H9 (cell line): ENCODE data around the gene ZCCHC4. TPM values are rescaled to one million over a fixed set of nuclear protein-coding genes. Genes with fewer than 3 reads are reported as not detected.

Experiments
- DNase-seq: peaks from one replicate; pipeline ENCODE4 v3.0.0-alpha.2; 2017
- H2AFZ ChIP-seq: one replicate; pipeline ENCODE4 v1.6.1; 2013; ENCODE audit warnings: mild to moderate bottlenecking, low read length, control low read depth, moderate library complexity
- H2AK5ac ChIP-seq: 2 replicates; pipeline ENCODE4 v1.6.1; 2013; ENCODE audit warnings: low read length, control low read depth, mixed read lengths; ENCODE audit not compliant: insufficient read length
- H2BK120ac ChIP-seq: one replicate; pipeline ENCODE4 v1.6.1; 2013; ENCODE audit warnings: low read depth, mild to moderate bottlenecking, low read length, control low read depth, inconsistent platforms; ENCODE audit not compliant: poor library complexity, severe bottlenecking
- H2BK12ac ChIP-seq: 2 replicates; pipeline ENCODE4 v1.6.1; 2013; ENCODE audit warnings: low read length, control low read depth, mixed read lengths, low read depth; ENCODE audit not compliant: insufficient read length
- H2BK15ac ChIP-seq: 2 replicates; pipeline ENCODE4 v1.6.1; 2013; ENCODE audit warnings: low read depth, low read length, control low read depth
- H2BK20ac ChIP-seq: one replicate; pipeline ENCODE4 v1.6.1; 2013; ENCODE audit warnings: low read depth, mild to moderate bottlenecking, low read length, control low read depth, inconsistent platforms; ENCODE audit not compliant: poor library complexity, severe bottlenecking
- H2BK5ac ChIP-seq: 2 replicates; pipeline ENCODE4 v1.6.1; 2013; ENCODE audit warnings: low read length, control low read depth, mixed read lengths; ENCODE audit not compliant: insufficient read length
- H3K14ac ChIP-seq: 2 replicates; pipeline ENCODE4 v1.6.1; 2013; ENCODE audit warnings: low read length, control low read depth; ENCODE audit not compliant: insufficient read depth
- H3K18ac ChIP-seq: 2 replicates; pipeline ENCODE4 v1.6.1; 2013; ENCODE audit warnings: low read depth, mild to moderate bottlenecking, mixed read lengths, low read length, control low read depth; ENCODE audit not compliant: insufficient read length
- H3K23ac ChIP-seq: 2 replicates; pipeline ENCODE4 v1.6.1; 2013; ENCODE audit warnings: low read length, control low read depth, mixed read lengths, low read depth; ENCODE audit not compliant: insufficient read length
- H3K23me2 ChIP-seq: 2 replicates; pipeline ENCODE4 v1.6.1; 2013; ENCODE audit warnings: low read depth, mild to moderate bottlenecking, mixed read lengths, low read length, control low read depth; ENCODE audit not compliant: insufficient read length, poor library complexity, severe bottlenecking
- H3K27ac ChIP-seq: 2 replicates; pipeline ENCODE4 v1.5.1; 2013; ENCODE audit warnings: low read length, control low read depth, mixed read lengths, low read depth; ENCODE audit not compliant: insufficient read length
- H3K27me3 ChIP-seq: 2 replicates; pipeline ENCODE4 v1.6.1; 2013; ENCODE audit warnings: low read length, control low read depth, inconsistent platforms; ENCODE audit not compliant: insufficient read depth
- H3K4ac ChIP-seq: 2 replicates; pipeline ENCODE4 v1.6.1; 2013; ENCODE audit warnings: low read depth, mild to moderate bottlenecking, control low read depth, inconsistent platforms, low read length, moderate library complexity
- H3K4me1 ChIP-seq: 2 replicates; pipeline ENCODE4 v1.6.1; 2013; ENCODE audit warnings: low read length, control low read depth, inconsistent platforms; ENCODE audit not compliant: insufficient read depth
- H3K4me2 ChIP-seq: 2 replicates; pipeline ENCODE4 v1.6.1; 2013; ENCODE audit warnings: low read length, control low read depth, mixed read lengths; ENCODE audit not compliant: insufficient read length, insufficient read depth
- H3K56ac ChIP-seq: 2 replicates; pipeline ENCODE4 v1.6.1; 2013; ENCODE audit warnings: low read depth, mild to moderate bottlenecking, mixed read lengths, low read length, control low read depth; ENCODE audit not compliant: insufficient read length
- H3K79me1 ChIP-seq: 2 replicates; pipeline ENCODE4 v1.6.1; 2013; ENCODE audit warnings: low read depth, mild to moderate bottlenecking, moderate library complexity, low read length, control low read depth, inconsistent platforms; ENCODE audit not compliant: insufficient read depth, poor library complexity, severe bottlenecking
- H3K79me2 ChIP-seq: 2 replicates; pipeline ENCODE4 v1.6.1; 2013; ENCODE audit warnings: low read length, control low read depth, inconsistent platforms; ENCODE audit not compliant: insufficient read depth
- H3K9ac ChIP-seq: 2 replicates; pipeline ENCODE4 v1.6.1; 2013; ENCODE audit warnings: low read length, control low read depth, mixed read lengths; ENCODE audit not compliant: insufficient read length; ENCODE audit errors: extremely low read depth
- H3K9me3 ChIP-seq: one replicate; pipeline ENCODE4 v1.6.1; 2013; ENCODE audit warnings: low read depth, low read length, inconsistent platforms; ENCODE audit not compliant: control insufficient read depth
- H3T11ph ChIP-seq: one replicate; pipeline ENCODE4 v1.6.1; 2013; ENCODE audit warnings: mild to moderate bottlenecking, low read length, control low read depth, inconsistent platforms
- H4K20me1 ChIP-seq: one replicate; pipeline ENCODE4 v1.6.1; 2013; ENCODE audit not compliant: control insufficient read depth, insufficient read length, insufficient read depth
- H4K5ac ChIP-seq: 2 replicates; pipeline ENCODE4 v1.6.1; 2013; ENCODE audit warnings: low read depth, mild to moderate bottlenecking, mixed read lengths, low read length, control low read depth; ENCODE audit not compliant: insufficient read length
- H4K8ac ChIP-seq: replicated peaks from 2 replicates; pipeline ENCODE4 v1.6.1; 2013; ENCODE audit warnings: low read length, control low read depth, mixed read lengths, low read depth; ENCODE audit not compliant: insufficient read length
- H4K91ac ChIP-seq: 2 replicates; pipeline ENCODE4 v1.6.1; 2013; ENCODE audit warnings: low read depth, mild to moderate bottlenecking, moderate library complexity, mixed read lengths, low read length, control low read depth; ENCODE audit not compliant: insufficient read length
- H3K27ac Mint-ChIP-seq, 3 experiments: 2 replicates in 2 of 3; 3 replicates in 1 of 3; pipeline ENCODE4 v1.8.0; 2020 to 2021; ENCODE audit warnings: mixed read lengths in 3 of 3, mild to moderate bottlenecking in 1 of 3, moderate library complexity in 1 of 3
- H3K27me3 Mint-ChIP-seq: 2 replicates; pipeline ENCODE4 v1.8.0; 2021; ENCODE audit warnings: low read depth, mild to moderate bottlenecking, moderate library complexity, mixed read lengths
- H3K36me3 Mint-ChIP-seq, 3 experiments: 2 replicates in 2 of 3; 3 replicates in 1 of 3; pipeline ENCODE4 v1.8.0; 2020 to 2021; ENCODE audit warnings: low read depth in 3 of 3, mixed read lengths in 3 of 3; ENCODE audit not compliant: insufficient read depth in 1 of 3
- H3K4me1 Mint-ChIP-seq, 2 experiments: 2 replicates each; pipeline ENCODE4 v1.8.0; 2020; ENCODE audit warnings: mixed read lengths in 2 of 2
- H3K4me3 Mint-ChIP-seq, 2 experiments: 2 replicates in 1 of 2; 3 replicates in 1 of 2; pipeline ENCODE4 v1.8.0; 2020 to 2021; ENCODE audit warnings: mild to moderate bottlenecking in 2 of 2, mixed read lengths in 2 of 2, moderate library complexity in 1 of 2
- H3K9me3 Mint-ChIP-seq, 2 experiments: 2 replicates in 1 of 2; 3 replicates in 1 of 2; pipeline ENCODE4 v1.8.0; 2020; ENCODE audit warnings: mild to moderate bottlenecking in 2 of 2, mixed read lengths in 2 of 2, moderate library complexity in 1 of 2
- WGBS: extraction: QIAGEN DNeasy Blood & Tissue Kit; methylation state at CpG from one replicate; pipeline ENCODE4 v1.1.7; 2013; ENCODE audit warnings: missing lambda C conversion rate, low lambda C conversion rate, mixed read lengths; ENCODE audit not compliant: insufficient read length; ENCODE audit errors: extremely low coverage; 5-methylcytosine and 5-hydroxymethylcytosine counted together
- total RNA-seq: library from RNA; stranded (reverse); gene quantifications from 2 replicates; pipeline ENCODE4 v1.2.1, GENCODE V29; 2021
- TF ChIP-seq, protein P1 (sequence below): fragments of 200-600 bp; sonication (generic); conservative IDR thresholded peaks from 3 replicates; pipeline ENCODE4 v1.8.0; 2021; ENCODE audit warnings: antibody characterized with exemption, mild to moderate bottlenecking

Gene ZCCHC4
- total RNA-seq, 1 experiment from 2014 or later, result 6.8 TPM

DNA sequence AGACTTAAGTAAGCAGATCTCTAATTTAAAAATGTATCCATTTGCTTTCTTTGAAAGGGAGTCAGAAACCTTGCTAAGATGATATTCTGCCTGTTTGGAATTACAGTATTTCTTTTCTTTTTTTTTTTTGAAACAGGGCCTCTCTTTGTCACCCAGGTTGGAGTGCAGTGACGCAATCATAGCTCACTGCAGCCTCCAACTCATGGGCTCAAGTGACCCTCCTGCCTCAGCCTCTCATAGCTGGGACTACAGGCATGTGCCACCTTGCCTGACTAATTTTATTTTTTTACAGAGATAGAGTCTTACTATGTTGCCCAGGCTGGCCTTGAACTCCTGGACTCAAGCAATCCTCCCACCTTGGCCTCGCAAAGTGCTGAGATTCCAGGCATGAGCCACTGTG, 104.4 kb downstream of the ZCCHC4 start:
- Histone ChIP-seq H3K9ac (no peak overlapping the region), H3K9me3 (no peaks in the 10 kb centered on the region), H2BK120ac (no peak overlapping the region), H3T11ph (no peak overlapping the region), H3K14ac (no peak overlapping the region), H3K23ac (no peak overlapping the region), H3K79me1 (no peaks in the 10 kb centered on the region), H3K18ac (no peak overlapping the region), H4K5ac (no peak overlapping the region), H2AK5ac (no peak overlapping the region), H3K56ac (no peak overlapping the region), H2BK5ac (no peak overlapping the region), H2BK15ac (no peak overlapping the region), H3K27ac (no peak overlapping the region), H3K27me3 (no peaks in the 10 kb centered on the region), H3K4me2 (no peak overlapping the region), H2BK20ac (no peak overlapping the region), H3K4me1 (no peaks in the 10 kb centered on the region), H2BK12ac (no peak overlapping the region), H4K20me1 (no peaks in the 10 kb centered on the region), H2AFZ (no peak overlapping the region), H3K79me2 (no peaks in the 10 kb centered on the region), H4K8ac (no peak overlapping the region), H3K23me2 (no peaks in the 10 kb centered on the region), H4K91ac (no peak overlapping the region), H3K4ac (no peak overlapping the region)
- no peak for DNase-seq
- TF ChIP-seq, protein P1, sequence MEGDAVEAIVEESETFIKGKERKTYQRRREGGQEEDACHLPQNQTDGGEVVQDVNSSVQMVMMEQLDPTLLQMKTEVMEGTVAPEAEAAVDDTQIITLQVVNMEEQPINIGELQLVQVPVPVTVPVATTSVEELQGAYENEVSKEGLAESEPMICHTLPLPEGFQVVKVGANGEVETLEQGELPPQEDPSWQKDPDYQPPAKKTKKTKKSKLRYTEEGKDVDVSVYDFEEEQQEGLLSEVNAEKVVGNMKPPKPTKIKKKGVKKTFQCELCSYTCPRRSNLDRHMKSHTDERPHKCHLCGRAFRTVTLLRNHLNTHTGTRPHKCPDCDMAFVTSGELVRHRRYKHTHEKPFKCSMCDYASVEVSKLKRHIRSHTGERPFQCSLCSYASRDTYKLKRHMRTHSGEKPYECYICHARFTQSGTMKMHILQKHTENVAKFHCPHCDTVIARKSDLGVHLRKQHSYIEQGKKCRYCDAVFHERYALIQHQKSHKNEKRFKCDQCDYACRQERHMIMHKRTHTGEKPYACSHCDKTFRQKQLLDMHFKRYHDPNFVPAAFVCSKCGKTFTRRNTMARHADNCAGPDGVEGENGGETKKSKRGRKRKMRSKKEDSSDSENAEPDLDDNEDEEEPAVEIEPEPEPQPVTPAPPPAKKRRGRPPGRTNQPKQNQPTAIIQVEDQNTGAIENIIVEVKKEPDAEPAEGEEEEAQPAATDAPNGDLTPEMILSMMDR, result no peak
- H3K9me3 Mint-ChIP-seq, result no peaks in the 10 kb centered on the region
- no peaks in the 10 kb centered on the region for H3K27me3 Mint-ChIP-seq
- peaks cover 0 to 52% (median 32%) of the 10 kb centered on the region in 3 experiments; a peak in 5 of 7 replicates for H3K36me3 Mint-ChIP-seq
- H3K4me1 Mint-ChIP-seq, result no peaks in the 10 kb centered on the region
- no peak overlapping the region for H3K27ac Mint-ChIP-seq
- no peak overlapping the region for H3K4me3 Mint-ChIP-seq
- no CpG with 5 or more reads among the region's 2 CpGs for WGBS

Other genes with a start within 250 kb of the ZCCHC4 start
- gene SEPSECS, start 152.3 kb upstream of the ZCCHC4 start, total RNA-seq, result 4.2 and 5.4 TPM in 2 replicates
- gene PI4K2B, start 78.7 kb upstream of the ZCCHC4 start, total RNA-seq, result 10.3 and 10.5 TPM in 2 replicates
- 38.8 and 42.5 TPM in 2 replicates for gene ANAPC4, start 64.5 kb downstream of the ZCCHC4 start, total RNA-seq